Breast epithelium (tissue), 4 donors: ENCODE measurements around the gene CLDN11. TPM values are rescaled to one million over a fixed set of nuclear protein-coding genes. Genes with fewer than 3 reads are reported as not detected.

Source experiments
- DNase-seq, 2 donors: peaks; one replicate each; pipeline ENCODE4 v3.0.0-alpha.2; 2019; ENCODE audit warnings: low spot score in 2 of 2
- H3K27ac ChIP-seq, 2 donors: fragments of 200-600 bp; sonication (generic) in 1 of 2; one replicate each; pipeline ENCODE4 v1.5.1; 2016 to 2019; ENCODE audit warnings: mild to moderate bottlenecking in 1 of 2
- H3K27me3 ChIP-seq, 2 donors: fragments of 200-600 bp; sonication (generic) in 1 of 2; one replicate each; pipeline versions ENCODE4 v1.5.1 to v1.6.0; 2017 to 2019; ENCODE audit warnings: control low read depth in 1 of 2, mild to moderate bottlenecking in 1 of 2
- H3K36me3 ChIP-seq: fragments of 200-600 bp; one replicate; pipeline ENCODE4 v1.5.1; 2019
- H3K4me1 ChIP-seq, 2 donors: fragments of 200-600 bp; sonication (generic); one replicate each; pipeline ENCODE4 v1.5.1; 2016 to 2019; ENCODE audit warnings: control low read depth in 1 of 2
- H3K4me3 ChIP-seq, 3 donors: fragments of 200-600 bp; sonication (generic); 1 replicate in 2 of 3; 2 replicates in 1 of 3; pipeline ENCODE4 v1.5.1; 2016 to 2019; ENCODE audit warnings: mild to moderate bottlenecking in 3 of 3, moderate library complexity in 2 of 3
- H3K9me3 ChIP-seq, 2 donors: fragments of 200-600 bp; sonication (generic) in 1 of 2; one replicate each; pipeline ENCODE4 v1.5.1; 2016 to 2019; ENCODE audit warnings: control low read depth in 1 of 2
- POLR2A ChIP-seq: fragments of 450-650 bp; IDR thresholded peaks from one replicate; pipeline ENCODE4 v1.6.1; 2016; ENCODE audit warnings: antibody characterized with exemption, mild to moderate bottlenecking, moderate library complexity
- POLR2AphosphoS5 ChIP-seq, 3 donors: sonication (generic); formaldehyde crosslinking; IDR thresholded peaks; one replicate each; pipeline ENCODE4 v1.6.1; 2017; ENCODE audit warnings: antibody characterized with exemption in 3 of 3
- intact Hi-C: fragments of 100-400 bp; cut with DNase I; formaldehyde crosslinking; loops from one replicate; pipeline ENCODE4 v1.15.1; 2023; ENCODE audit warnings: low total_unique reads
- total RNA-seq, 3 donors: library from RNA; depleted of rRNA; stranded (reverse); fragments of >200 nt; gene quantifications; one replicate each; pipeline ENCODE4 v1.1.0, GENCODE V29; 2016
- TF ChIP-seq, protein P1 (sequence below), 3 donors: fragments of 450-650 bp; IDR thresholded peaks; one replicate each; pipeline ENCODE4 v1.5.1; 2016 to 2017; ENCODE audit warnings: antibody characterized with exemption in 3 of 3, mild to moderate bottlenecking in 3 of 3, moderate library complexity in 3 of 3

CLDN11 gene
- total RNA-seq, 3 donors from 2014 or later: 8.2 to 48.4 (median 28.8) TPM

DNA sequence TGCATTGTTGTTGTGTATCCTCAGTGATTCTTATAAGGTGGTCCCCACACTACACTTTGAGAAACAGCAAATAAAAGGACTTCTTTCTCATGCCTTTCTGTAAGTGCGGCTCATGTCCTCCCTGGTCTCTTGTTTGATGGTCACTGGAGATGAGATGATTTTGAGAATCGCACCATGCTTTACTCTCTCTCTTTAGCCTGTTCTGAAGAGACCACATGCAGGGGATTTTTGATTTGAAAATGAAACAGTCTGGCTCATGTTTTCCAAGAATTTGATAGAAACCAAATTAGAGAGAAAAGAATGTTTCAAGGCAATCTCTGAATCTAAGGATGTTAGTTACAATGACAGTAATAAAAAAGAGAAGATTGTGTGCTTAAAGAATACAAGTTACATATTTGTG is 18.0 kb downstream of the CLDN11 start:
- Histone ChIP-seq H3K9me3 (no peaks in the 10 kb centered on the region), H3K36me3 (no peaks in the 10 kb centered on the region), H3K4me1 (no peaks in the 10 kb centered on the region), H3K4me3 (no peak overlapping the region), H3K27ac (no peak overlapping the region), H3K27me3 (no peaks in the 10 kb centered on the region)
- TF ChIP-seq POLR2A (no peak), POLR2AphosphoS5 (IDR thresholded peaks at IDR 0.05) (no peak)
- TF ChIP-seq, protein P1, sequence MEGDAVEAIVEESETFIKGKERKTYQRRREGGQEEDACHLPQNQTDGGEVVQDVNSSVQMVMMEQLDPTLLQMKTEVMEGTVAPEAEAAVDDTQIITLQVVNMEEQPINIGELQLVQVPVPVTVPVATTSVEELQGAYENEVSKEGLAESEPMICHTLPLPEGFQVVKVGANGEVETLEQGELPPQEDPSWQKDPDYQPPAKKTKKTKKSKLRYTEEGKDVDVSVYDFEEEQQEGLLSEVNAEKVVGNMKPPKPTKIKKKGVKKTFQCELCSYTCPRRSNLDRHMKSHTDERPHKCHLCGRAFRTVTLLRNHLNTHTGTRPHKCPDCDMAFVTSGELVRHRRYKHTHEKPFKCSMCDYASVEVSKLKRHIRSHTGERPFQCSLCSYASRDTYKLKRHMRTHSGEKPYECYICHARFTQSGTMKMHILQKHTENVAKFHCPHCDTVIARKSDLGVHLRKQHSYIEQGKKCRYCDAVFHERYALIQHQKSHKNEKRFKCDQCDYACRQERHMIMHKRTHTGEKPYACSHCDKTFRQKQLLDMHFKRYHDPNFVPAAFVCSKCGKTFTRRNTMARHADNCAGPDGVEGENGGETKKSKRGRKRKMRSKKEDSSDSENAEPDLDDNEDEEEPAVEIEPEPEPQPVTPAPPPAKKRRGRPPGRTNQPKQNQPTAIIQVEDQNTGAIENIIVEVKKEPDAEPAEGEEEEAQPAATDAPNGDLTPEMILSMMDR (IDR thresholded peaks at IDR 0.05): no peak
- intact Hi-C loops: no loop called here
- DNase-seq: no peak

DNA sequence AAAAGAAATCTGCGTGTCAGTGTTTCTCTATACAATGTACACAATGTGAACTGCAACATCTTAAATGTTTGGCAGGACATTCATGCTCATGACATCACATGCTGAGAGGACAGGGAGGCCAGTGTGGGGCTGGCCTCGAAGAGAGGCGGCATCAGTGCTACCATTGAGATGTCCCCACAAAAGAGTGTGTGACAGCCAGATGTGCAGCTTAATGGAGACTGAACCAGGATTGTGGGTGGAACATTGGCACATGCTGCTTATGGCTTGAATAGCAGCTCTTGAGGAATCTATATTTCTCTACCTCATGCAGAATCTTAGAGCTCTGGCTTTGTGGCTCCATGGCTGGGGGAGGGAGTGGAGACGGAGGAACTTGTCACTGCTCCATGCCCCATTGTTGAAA is 18.5 kb downstream of the CLDN11 start:
- no peaks in the 10 kb centered on the region for H3K9me3 ChIP-seq
- TF ChIP-seq POLR2AphosphoS5 (IDR thresholded peaks at IDR 0.05): no peak
- TF ChIP-seq, protein P1 (IDR thresholded peaks at IDR 0.05): no peak
- TF ChIP-seq POLR2A: no peak
- H3K27me3 ChIP-seq: no peaks in the 10 kb centered on the region
- no peaks in the 10 kb centered on the region for H3K4me1 ChIP-seq
- no peaks in the 10 kb centered on the region for H3K36me3 ChIP-seq
- no peak overlapping the region for H3K27ac ChIP-seq
- no peak for DNase-seq
- intact Hi-C loops: no loop called here
- no peak overlapping the region for H3K4me3 ChIP-seq

DNA sequence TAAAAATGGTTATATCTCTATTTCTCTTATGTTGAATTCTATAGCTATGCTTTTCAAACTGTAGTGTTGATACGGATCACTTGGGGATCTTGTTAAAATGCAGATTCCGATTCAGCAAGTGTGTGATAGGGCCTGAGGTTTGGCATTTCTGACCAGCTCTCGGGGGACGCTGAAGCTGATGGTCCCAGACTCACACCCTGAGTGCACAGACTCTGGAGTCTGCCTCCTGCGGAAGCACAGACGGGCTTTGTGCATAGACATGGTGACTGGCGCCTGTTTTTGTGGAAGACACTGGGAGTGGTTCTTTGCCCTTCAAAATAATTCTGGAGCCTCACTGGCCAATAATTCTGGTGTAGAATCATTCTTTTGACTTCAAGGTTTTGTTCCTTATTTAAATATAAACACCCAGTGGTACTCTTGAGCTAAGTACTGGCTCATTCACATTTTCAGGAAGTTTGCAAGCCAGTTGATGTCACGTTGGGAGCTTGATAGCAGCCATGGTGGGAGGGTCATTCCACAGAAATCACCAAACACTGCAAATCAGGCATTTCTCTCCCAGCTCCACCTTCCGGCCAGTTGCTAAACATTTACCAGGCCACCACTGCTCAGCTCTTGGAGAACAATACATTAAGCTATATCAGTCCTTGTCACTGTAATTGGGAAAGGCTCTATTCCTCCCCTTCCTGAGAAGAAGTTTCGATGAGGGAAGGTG is 19.2 kb downstream of the CLDN11 start:
- H3K27ac ChIP-seq: no peak overlapping the region
- intact Hi-C loops: no loop called here
- TF ChIP-seq POLR2AphosphoS5 (IDR thresholded peaks at IDR 0.05): no peak
- TF ChIP-seq, protein P1 (IDR thresholded peaks at IDR 0.05): no peak
- TF ChIP-seq POLR2A: no peak

DNA sequence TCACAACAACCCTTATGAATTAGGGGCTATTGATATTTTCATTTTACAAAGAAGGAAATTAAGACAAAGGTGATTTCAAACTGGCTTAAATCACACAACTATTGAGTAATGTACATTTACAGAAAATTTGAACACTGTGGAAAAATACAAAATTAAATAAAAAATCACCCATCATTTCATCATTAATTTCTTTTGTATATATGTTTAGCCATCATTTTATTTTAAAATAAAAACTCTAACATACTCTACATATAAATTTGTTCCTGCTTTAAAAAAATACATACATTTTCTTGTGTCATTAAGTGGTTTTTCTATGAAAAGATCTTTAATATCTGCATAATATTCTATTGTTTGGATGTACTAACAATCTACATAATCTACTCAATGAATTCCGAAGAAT is 20.2 kb downstream of the CLDN11 start:
- intact Hi-C loops: no loop called here
- DNase-seq: no peak
- no peaks in the 10 kb centered on the region for H3K4me1 ChIP-seq
- no peaks in the 10 kb centered on the region for H3K27me3 ChIP-seq
- H3K36me3 ChIP-seq: no peaks in the 10 kb centered on the region
- H3K27ac ChIP-seq: no peak overlapping the region
- H3K9me3 ChIP-seq: no peaks in the 10 kb centered on the region
- TF ChIP-seq POLR2AphosphoS5 (IDR thresholded peaks at IDR 0.05) (no peak), POLR2A (no peak)
- TF ChIP-seq, protein P1 (IDR thresholded peaks at IDR 0.05): no peak
- H3K4me3 ChIP-seq: no peak overlapping the region

More for the DNA sequence above, 19.2 kb downstream of the CLDN11 start:
- Histone ChIP-seq H3K4me3 (no peak overlapping the region), H3K36me3 (no peaks in the 10 kb centered on the region), H3K9me3 (no peaks in the 10 kb centered on the region), H3K27me3 (no peaks in the 10 kb centered on the region), H3K4me1 (no peaks in the 10 kb centered on the region)
- no peak for DNase-seq

DNA sequence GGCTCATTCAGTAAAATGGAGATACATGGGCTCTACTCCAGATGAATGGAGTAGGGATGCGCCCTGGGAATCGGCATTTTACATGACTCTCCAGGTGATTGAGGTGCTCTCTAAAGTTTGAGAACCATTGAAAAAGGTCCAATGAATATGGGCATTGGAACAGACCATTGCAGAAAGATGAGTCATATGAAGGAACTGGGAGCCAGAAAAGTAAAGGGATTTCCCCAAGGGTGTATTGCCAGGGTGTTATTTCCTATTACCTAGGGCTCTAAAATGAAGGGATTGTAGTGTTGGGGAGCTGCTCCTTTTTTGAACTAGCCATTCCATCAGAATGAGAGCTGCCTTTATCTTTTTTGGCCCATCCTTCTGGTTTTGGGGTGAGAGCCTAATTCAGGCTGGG is 21.7 kb downstream of the CLDN11 start:
- no peak overlapping the region for H3K4me3 ChIP-seq
- H3K27ac ChIP-seq: peak overlapping the region in 1 of 2 donors; percentile 52
- H3K9me3 ChIP-seq: no peaks in the 10 kb centered on the region
- intact Hi-C loops: no loop called here
- TF ChIP-seq POLR2AphosphoS5 (IDR thresholded peaks at IDR 0.05) (no peak), POLR2A (no peak)
- TF ChIP-seq, protein P1 (IDR thresholded peaks at IDR 0.05): no peak
- no peaks in the 10 kb centered on the region for H3K36me3 ChIP-seq
- no peak for DNase-seq
- no peaks in the 10 kb centered on the region for H3K27me3 ChIP-seq
- no peaks in the 10 kb centered on the region for H3K4me1 ChIP-seq
